DMS153 (cell line): ENCODE data around the gene SMIM41.

Experiments
- DNase-seq: peaks from one replicate; lab custom pipeline; 2025; lab: John Stamatoyannopoulos, UW

The SMIM41 gene

DNA sequence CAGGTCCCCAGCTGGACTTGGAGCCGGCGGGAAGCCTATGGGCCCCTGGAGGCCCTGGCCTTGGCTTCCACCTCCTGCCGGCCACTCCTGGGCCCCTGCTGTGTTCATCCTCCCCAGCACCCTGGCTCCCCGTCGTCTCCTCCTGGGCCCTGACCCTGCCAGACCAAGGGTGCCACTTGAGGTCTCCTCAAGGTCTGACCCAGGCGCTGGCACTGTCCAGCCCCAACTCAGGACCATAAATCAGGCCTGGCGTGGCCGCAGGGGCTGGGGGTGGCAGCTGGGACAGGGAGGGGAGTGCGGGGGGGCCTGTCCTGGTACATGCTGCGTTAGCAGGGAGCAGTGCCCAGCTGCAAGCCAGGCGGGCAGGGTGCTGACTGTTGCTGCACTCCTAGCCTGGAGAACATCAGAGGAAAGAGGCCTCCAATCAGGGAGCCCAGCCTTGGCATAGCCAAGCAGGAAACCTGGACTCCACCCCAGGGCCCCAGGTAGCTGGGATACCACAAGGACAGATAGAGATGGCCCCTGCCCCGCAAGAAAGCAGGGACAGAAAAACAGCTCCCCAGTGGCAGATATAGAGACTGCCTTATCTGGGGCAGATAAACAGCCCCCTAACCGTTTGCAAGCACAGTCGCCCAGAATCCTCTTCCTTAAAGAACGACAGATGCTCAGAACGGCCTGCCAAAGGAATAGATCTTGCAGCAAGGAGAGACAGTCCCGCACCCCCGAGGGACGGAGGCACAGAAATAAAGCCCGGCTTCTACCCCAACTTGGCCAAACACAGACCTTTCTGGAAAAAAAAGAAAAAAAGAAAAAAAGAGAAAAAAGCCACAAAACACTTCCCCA is 16.2 kb upstream of the SMIM41 start:
- DNase-seq, result no peak

DNA sequence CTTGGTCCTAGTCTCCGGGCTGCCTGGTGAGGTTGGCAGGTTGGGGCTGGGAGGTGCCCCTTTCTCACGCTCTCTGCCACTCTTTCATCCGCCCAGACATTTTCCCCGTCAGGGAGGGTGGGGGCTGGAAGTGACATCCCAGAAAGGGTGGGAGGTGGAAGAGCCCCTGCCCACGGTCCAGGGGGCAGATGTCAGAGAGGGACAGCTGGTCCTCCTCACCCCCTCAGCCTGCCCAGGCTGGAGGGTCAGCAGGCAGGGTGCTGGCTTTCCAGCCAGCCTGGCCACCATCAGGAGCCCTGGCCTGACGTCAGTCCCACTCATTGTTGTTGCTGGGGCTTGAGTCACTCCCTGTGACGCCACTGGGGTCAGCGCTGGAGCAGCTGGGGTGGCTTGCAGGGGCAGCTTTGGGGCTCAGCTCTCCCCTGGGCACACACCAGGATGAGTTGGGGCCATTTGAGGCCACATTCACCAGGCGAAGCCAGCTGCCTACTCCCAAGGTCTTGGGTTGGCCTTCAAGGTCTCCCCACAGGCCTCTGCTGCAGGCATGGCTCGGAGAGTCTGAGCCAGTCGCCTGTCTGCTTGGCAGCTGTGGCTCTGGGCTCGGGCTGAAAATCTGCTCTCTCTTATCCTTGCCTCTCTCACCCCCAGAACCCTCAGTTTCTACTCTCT is 15.4 kb upstream of the SMIM41 start:
- no peak for DNase-seq

DNA sequence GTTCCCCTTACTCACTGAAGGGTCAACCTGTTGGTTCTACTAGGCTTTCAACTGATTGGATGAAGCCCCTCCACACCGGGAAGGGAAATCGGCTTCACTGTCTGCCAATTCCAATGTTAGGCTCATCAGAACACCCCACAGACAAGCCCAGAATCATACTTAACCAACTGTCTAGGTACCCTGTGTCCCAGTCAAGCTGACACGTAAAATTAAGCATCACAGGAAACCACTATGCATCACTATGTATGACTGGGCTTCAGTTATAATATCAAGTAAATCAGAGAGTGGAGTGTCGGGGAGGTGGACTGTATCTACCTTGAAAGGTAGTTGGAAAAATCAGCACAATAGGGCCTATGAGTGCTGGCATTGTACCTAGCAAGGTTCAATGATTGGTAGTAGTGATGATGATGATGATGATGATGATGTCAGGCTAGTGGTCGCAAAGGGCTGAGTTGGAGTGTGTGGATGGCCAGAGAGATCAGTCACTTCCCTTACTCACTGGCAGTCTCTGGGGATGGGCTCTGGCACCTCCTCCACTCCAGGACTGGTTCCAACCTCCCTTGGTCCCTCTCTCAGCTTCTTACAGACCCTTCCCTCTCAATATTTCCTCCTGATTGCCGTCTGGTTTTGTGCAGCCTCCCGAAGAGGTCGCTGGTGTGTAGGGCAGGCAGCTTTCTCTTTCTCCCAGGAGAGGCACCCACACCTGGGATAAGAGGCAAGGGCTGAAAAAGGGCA is 13.0 kb upstream of the SMIM41 start:
- no peak for DNase-seq

DNA sequence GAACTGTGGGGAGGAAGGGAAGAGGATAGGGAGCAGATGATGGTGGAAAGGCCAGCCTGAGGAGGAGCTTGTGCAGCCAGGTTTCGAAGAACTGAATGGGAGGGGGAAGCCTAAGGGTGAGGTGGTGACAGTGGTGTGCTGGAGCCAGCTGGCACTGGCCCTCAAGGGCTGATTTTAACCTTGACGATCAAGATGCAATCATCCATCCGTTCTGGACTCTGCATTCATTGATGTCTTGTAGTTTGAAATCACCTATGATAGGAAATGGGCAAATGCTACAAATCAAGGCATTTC is 12.5 kb upstream of the SMIM41 start:
- no peak for DNase-seq

DNA sequence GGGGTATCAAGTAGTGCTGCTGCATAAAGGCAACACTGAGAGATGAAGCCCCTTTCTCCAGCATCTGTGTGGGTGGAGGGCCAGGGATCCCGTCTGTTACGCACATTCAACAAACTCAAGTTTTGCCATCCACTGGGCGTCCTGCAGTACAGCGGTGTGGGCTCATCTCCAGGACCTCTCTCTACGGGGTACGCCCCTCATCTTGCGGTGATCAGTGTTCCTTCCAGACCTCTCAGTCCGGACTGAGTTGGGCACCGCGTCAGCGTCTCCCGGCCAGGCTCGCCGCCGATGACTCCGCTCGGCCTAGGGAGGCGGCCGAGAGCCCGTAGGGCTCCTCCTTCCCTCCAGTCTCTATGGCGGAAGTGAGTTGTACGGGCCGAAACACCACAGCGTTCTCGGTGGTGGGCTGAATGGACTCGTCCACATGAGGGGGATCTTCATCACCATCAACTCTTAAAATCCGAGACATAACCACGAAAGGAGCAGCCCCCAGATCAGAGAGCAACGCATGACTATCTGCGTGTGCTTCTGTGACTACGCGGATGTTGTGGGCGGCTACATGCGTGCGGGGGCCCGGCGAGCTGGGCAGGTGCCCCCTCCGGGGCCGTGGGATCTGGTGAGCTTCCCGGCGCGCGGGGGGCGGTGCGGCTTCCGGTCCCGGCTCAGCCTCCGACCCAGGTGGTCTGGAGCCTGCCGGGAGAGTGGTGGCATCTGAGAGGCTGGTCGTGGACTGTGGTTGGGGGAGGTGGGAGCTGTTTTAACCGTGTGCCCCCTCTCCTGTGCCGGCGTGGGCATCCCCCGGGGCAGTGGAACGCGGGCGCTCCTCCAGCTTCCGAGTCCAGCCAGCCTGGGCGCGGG is 9.9 kb upstream of the SMIM41 start, which contains the start of gene ATG101:
ATG101 (plus strand) TSS at position 652 of the 858 bp plus-strand sequence. CDS start 3,673 bp downstream, outside the sequence.
- DNase-seq, result peak; percentile 85

DNA sequence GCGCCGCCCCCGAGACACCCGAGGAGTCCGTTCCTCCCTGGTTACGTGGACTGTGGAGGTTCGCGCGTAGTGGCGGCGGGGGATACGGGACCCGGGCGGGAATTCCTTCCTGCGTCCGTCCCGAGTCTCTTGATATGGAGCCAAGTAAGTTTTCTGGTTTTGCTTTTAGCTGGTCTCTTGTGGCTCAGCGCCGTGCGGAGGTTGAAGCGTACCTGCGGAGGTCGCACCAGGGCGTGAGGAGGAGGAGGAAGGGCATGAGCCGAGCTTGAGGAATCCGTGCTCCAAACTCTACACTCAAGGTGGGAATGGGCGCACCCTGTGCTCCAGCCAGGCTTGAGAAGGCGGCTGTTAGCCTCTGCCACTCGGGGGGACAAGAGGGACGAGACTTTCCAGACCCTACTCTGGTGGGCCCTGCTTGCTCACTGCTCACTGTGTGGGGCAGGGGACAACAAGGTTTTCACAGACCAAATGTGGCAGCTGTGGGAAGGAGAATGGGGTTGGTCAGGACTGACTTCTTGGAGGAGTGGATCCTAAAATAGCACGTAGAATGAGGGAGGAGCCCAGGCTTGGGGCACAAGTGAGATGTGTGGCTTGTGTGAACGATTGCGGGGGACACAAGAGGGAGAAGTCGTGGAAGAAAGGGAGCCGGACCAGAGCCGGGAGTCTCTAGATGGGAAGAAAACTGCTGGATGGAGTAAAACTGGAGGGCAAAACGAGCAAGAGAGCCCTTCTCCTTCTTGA is 9.1 kb upstream of the SMIM41 start:
- DNase-seq, result no peak

DNA sequence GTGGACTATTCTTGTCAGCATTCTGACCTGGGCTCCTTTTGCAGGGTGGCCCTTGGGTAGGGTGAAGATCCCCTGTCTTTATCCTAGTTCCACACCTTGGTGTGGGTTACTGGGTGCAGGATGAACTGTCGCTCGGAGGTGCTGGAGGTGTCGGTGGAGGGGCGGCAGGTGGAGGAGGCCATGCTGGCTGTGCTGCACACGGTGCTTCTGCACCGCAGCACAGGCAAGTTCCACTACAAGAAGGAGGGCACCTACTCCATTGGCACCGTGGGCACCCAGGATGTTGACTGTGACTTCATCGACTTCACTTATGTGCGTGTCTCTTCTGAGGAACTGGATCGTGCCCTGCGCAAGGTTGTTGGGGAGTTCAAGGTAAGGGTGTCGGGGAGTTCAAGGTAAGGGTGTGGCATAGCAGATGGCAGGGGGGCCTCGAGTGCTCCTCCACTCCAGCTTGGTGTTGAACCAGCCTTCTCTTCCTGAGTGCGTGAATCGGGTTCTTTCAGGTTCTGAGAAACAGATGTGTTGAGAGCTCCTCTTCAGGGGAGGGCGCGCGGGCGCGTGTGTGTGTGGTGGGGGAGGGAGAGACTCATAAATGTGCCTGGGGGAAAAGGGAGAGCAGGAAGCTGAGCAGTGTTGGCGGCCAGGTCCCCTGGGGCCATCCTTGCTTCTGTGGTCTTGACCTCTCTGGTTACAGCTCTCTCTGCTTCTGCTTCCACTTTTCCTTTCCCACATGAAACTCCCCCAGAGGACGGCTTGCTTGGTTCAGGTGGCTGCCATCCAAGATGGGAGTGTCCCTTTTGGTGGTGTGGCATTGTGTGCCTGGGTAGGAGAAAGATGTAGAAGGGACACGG is 5.7 kb upstream of the SMIM41 start:
- DNase-seq, result peak; percentile 80

DNA sequence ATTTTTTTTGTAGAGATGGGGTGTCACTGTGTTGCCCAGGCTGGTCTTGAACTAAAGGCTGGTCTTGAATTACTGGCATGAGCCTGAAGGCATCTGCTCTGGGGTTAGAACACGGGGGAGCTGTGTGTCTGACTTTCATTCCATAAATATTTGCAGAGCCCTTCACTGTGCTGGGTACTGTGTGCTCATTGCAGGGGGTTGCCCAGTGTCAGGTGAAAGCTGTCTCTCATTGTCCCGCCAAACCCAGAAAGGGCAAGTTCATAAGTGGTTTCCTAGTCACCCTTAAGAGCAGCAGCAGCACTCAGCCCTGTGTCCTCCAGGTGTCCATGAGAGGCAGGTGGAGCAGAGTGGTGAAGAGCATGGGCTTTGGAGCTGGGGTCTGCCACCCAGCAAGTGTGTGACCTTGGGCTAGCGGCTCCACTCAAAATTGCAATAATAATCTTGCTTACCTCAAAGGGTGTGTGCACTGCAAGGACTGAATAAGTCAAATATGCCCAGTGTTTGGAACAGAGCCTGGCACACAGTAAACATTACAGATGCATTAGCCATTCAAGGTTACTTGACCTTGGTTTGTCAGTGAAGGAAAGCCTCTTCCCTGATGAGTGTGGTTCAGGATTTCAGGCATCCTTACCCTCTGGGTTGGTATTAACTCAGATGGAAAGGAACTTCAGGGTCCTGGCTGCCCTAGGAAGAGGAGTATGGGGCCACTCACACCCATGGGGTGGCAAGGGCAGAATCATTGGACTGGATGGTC is 4.4 kb upstream of the SMIM41 start:
- DNase-seq, result peak; percentile 21

DNA sequence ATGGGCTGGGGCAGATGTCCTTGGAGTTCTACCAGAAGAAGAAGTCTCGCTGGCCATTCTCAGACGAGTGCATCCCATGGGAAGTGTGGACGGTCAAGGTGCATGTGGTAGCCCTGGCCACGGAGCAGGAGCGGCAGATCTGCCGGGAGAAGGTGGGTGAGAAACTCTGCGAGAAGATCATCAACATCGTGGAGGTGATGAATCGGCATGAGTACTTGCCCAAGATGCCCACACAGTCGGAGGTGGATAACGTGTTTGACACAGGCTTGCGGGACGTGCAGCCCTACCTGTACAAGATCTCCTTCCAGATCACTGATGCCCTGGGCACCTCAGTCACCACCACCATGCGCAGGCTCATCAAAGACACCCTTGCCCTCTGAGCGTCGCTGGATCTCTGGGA is 2.7 kb upstream of the SMIM41 start:
- DNase-seq, result no peak

DNA sequence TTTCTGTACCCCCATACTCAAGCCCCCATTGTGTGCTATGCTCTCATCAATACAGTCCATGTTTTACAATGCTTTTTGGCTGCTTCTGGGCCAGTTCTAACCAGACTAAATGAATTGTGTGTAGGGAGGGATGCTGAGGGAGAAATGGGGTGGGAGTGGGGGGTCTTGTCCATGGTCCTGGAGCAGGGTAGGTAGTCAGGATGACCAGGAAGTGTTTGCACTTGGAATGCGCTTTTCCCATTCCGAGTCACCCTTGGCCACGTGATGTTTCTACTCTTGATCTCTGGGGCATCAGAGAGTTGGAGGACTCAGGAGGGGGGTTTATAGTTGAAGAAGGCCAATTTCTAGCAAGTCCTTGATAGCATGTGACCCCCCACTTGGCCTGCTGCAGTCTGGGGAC is 1.2 kb upstream of the SMIM41 start:
- DNase-seq, result no peak

DNA sequence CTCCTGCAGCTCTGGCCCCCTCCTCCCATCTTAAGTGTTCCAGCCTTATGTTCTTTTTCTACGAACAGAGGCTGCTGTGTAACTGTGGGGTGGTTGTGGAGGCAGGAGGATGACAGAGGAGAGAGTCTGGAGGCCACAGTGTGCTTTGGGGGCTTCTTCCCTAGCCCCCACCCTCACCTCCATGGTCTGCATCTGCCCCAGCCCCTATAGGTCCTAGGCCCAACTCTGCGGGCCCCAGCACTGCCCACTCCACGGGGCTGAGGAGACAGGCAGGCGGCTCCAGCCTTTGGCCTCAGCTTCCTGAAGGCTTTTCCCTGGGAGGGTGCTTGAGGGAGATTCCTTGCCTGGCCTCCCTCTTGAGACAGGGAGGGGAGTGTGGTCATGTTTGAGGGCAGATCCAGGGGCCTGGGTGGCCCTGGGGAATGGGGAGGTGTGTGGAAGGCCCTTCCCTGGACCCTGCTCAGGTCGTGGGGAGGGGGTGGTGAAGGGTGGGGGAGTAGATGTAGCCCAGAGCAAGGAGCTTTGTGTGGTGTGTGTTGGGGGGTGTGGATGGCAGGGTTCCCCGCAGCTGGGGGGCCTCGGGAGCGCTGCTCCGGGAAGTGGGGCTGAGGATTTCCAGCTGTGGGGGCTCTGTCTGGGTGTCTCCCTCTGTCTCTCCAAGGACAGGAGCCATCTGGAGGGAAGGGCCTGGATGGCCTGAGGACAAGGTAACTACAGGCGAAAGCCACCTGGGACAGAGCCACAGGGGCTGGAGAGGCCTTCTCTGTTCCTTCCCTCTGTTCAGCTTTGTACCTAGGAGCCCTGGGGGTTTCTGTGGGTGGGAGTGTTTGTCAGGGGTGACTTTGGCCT is 1.1 kb downstream of the SMIM41 start:
- no peak for DNase-seq

DNA sequence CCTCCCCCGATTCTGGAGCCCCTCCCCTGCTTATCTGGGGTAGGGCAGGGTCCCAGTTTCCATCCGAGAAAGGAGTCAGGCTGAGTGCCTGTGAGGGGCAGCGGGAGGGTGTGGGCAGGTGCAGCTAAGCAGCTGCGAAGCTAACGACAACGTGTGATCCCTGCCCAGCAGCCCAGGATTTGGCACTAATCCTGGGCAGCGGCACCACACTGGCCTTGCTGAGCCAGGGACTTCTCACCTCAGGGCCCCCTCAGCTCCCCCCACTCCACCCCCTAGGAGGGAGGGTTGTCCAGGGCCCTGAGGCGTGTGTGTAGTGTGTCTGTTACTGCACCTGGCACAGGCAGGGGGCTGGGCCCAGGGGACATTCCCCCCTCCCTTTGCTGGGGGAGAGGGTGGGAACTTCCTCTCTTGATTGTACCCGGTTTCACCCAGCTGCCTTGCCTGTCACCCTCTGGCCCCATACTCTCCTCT is 1.8 kb downstream of the SMIM41 start:
- DNase-seq, result no peak

DNA sequence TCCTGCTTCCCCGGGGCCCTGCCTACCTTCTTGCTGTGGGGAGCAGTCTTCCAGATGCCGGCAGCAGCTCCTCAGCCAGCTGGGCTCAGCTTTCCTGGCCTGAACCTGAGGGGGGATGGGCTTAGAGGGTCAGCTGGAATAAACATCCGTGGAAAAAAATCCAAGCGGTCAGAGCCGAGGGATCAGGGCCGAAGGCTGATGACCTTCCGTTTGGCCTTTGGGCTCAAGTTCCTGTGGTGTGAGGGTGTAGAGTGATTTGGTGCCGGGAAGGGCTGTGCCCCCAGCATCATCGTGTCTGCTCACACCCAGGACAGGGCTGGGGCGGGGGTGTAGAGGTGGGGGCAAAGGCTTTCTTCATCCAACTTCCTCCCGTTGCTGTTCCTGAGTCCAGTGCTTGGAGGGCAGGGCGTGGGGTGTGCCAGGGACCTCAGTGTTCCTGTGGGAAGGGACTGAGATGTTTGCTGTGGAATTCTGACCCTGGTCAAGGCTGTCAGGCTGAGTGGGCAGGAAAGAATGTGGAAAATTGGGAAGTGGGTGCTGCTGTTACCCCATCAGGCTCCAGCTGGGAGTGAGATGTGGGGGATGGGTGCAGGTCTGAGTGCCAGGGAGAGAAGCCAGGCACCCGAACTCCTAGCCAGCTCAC is 2.6 kb downstream of the SMIM41 start:
- DNase-seq, result no peak

DNA sequence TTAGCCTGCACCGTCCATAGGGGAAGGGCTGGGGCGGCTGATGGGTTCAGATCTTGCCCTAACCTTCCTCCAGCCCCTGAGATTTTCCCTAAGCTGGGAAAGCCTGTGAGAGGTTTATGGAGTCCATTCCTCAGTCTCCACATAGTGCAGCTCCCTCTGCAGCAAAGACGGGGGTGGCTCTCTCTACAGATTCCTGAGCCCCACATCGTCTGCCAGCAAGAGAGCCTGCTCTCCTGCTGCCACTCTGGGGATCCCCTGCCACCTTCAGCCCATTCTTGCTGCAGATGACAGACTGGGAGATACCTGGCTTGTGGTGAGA is 3.1 kb downstream of the SMIM41 start:
- DNase-seq, result no peak

DNA sequence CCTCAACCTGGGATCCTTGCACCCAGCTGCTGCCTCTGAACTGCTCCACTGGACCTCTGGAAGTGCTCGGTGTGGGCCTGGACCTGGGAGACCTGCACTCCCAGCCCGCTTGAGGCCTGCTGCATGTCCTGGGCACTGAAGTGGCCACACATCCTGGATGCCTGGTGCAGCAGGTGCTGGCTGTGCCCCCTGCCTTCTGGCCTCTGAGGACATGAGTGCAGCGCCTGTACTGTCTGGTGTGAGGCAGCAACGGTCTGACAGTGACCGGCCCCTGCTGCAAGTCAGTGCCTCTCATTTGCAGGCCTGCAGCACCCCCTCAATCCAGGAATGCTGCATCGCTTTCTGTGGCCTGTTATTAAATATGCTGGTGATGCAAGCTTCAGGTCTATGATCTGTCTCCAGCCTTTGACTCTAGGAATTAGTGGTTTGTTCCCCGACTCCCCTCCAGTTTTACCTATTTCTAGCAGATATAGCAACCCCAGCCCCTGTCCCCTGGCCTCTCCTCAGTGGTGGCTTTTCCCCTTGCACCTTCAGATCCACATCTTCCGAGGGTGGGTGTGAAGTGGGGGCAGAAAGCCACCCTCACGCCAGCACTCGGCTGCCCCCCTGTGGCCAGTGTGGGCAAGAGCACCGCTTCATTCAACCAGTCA is 3.6 kb downstream of the SMIM41 start:
- peak; percentile 20 for DNase-seq

DNA sequence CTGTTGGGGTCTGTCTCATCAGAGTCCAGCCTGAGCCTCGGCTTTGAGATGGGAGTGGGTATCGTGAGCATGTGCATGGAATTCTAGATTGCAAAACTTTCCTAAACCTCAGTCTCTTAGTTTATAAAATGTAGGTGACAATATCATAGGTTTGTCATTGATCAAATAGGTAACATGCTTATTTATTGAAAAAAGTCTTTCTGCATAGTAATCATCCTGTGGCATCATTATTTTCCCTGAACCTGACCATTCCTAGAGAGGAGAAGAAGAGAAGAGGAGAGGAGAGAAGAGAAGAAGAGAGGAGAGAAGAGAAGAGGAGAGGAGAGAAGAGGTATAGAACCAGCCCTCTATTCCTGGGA is 4.1 kb downstream of the SMIM41 start:
- no peak for DNase-seq

DNA sequence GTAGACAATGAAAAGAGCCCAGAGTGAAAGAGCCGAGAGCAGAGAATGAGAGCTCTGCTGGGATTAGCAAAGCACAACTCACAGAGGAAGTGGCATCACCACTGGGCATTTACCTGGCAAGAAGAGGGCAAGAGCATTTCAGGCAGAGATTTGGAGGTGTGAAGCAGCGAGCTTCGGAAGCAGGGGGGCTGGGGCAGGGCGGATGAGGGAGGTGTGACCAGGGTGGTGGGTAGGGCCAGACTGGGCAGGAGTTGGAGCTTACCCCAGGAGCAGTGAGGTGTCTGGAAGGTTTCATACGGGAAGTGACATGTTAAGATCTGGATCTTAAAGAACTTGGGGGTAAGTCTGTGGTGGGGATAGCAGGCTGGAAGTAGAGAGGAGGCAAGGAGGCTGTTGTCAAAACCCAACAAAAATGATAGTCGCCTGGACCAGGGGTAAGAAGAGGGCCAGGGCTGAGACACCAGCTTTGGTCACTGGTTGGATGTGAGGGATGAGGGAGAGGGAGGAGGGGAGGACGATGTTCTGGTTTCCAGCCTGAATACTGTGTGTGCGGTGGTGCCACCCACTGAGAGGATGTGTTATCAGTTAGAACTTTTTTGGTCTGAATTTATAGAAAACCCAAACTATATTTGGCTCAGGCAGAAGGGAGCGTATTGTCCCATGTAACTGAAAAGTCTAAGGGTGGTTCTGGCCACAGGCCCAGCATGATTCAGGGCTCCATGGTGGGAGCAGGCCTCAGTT is 5.2 kb downstream of the SMIM41 start:
- DNase-seq, result no peak
